Activated CD8-positive, alpha-beta memory T cell treated with anti-CD3 and anti-CD28 coated beads, Interleukin-2, amount 50 U/mL, for 24 hours (primary cell): ENCODE results near the gene ZNF83.
A peak's percentile ranks its signal among the peaks of the same experiment; 100 is the strongest.
"Not testable (repeated sequence)": the region's sequence is repeated elsewhere in the genome, so short reads cannot be mapped to it uniquely, and the experiment has no call there.

Experiments used
- DNase-seq: peaks from one replicate; pipeline ENCODE4 v3.0.0-alpha.2; 2020; ENCODE audit errors: extremely low read depth

Gene ZNF83

DNA sequence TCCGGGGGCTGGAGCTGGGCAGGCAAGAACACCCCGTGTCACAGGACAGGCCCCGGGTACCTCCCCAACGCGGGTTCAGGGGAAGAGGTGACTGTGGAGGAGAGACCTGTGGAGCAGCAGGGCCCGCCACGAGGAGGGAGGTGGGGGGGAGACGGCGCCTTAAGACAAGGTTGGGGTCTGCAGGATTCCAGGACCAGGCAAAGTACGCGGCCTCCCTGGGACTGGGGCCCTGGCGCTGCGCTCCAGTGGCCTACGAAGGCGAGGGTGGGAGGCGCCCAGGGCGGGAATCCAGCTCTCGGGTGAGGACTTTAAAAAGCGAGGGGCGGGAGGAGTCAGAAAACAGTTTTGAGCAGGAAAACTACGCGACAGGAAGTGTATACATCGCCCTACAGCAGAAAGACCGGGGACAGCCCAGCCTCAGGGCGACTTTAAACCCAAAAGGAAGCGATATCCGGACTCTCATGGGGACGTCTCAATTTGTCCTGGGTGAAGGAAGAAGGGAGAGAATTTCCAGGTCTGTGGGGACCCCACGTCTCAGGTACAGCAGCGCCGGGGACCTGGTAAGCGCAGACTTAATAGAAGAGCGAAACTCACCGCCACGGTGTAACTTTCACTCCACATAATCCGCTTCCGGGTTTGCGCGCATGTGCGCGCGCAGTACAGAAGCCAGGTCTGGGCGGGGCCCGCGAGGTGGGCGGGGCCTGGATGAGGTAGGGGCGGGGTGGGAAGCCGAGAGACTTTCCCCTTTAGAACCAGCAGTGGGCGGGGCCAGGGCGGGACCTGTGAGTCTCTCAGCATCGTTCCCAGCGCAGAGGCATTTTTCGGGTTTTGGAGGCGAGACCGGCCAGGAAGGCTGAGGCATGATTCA is at the start of gene ZNF83:
Gene ZNF83 (minus strand): TSS at position 638 of the 868 bp plus-strand sequence.
- DNase-seq, result peak; percentile 66

- DNase-seq, result no peak
These were observed 49.5 kb upstream of the ZNF83 start for GRCh38 chr19:52687684-52688083.

- DNase-seq, result no peak
These were observed 47.7 kb upstream of the ZNF83 start for GRCh38 chr19:52685811-52686210.

GRCh38 chr19:52681216-52681615 is 43.1 kb upstream of the ZNF83 start:
- not testable (repeated sequence) for DNase-seq

GRCh38 chr19:52679598-52679997 is 41.4 kb upstream of the ZNF83 start:
- DNase-seq, result no peak

DNA sequence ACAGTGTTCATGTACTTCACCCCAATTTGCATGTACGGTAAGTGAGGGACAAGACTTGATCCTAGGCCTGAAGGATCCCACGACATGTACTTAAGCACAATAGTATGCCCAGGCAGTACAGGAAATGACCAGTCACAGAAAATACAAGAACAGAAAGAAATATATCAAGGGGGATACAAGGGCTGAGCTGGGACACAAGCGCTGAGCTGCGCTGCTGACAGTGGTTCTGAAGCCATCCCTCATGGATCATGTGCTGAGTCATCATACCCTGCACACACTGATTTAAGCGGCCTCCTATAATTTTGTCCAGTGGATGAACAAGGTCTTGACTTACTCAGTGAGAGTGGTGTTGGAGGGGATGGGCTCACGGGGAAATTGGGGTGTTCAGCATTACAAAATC is 37.1 kb upstream of the ZNF83 start:
- DNase-seq, result not testable (repeated sequence)

GRCh38 chr19:52673014-52673413 is 34.9 kb upstream of the ZNF83 start:
- DNase-seq, result no peak

DNA sequence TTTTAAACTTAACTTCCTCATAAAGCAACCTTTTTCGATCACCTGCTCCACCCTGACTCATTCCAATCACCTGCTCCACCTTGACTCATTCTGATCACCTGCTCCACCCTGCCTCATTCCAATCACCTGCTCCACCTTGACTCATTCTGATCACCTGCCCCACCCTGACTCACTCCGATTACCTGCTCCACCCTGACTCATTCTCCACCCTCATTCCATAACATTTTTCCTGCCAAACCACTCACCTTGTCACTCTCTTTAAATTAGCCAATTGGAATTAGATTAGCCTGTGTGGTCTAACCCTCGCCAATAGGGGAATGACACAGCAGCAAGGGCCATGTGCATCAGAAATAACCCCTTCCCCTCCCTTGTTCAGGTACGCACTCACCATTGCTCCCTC is 31.9 kb upstream of the ZNF83 start:
- DNase-seq, result no peak

GRCh38 chr19:52669586-52669985 is 31.4 kb upstream of the ZNF83 start:
- no peak for DNase-seq

DNA sequence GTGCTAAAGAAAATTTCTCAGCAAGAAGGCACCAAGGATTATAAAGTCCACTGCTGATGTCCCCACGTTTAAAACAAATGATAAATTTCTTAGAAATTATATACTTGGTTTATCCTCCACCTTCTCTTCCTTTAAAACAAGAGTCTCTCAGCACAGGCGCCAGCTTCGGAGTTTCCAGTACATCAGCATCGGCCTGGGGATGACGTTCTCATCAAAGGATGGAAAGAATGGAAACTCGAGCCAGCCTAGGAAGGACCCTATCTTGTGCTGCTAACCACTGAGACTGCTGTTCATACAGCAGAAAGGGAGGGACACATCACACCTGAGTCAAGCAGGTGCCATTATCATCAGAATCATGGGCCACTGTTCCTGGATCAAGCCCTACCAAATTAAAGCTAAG is 29.8 kb upstream of the ZNF83 start:
- no peak for DNase-seq

- no peak for DNase-seq
These were observed 28.4 kb upstream of the ZNF83 start for GRCh38 chr19:52666506-52666905.

DNA sequence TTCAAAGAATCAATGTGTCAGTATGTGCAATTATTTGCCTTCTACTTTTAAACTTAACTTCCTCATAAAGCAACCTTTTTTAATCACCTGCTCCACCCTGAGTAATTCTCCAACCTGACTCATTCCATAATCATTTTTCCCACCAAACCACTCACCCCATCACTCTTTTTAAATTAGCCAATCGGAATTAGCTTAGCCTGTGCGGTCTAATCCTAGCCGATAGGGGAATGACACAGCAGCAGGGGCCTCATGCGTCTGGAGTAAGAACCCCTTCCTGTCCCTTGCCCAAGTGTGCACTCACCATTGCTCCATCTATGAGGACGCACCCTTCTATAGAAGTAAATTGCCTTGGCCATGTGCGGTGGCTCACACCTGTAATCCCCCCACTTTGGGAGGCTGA is 27.4 kb upstream of the ZNF83 start:
- no peak for DNase-seq

DNA sequence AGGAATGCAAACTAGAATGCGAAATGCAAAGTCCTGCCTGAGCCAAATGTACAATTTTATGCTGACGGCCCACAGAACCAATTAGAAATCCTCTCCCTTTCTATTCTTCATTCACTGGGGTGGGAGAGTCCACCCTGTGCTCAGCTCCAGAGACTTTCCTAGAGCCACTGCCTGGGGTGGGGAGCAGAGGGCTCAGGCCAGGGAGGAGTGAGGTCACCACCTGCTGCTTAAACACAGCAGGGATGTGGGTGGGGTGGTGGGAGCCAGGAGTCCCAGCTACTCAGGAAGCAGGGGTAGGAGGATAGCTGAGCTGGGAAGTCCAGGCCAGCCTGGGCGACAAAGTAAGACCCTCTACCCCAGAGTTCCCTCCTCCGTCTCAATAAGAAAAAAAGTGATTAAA is 26.9 kb upstream of the ZNF83 start:
- no peak for DNase-seq

GRCh38 chr19:52664461-52664860 is 26.3 kb upstream of the ZNF83 start:
- no peak for DNase-seq

- no peak for DNase-seq
These were observed 24.5 kb upstream of the ZNF83 start for GRCh38 chr19:52662631-52663030.

- no peak for DNase-seq
These were observed 22.8 kb upstream of the ZNF83 start for GRCh38 chr19:52660981-52661380.

- no peak for DNase-seq
These were observed 20.9 kb upstream of the ZNF83 start for GRCh38 chr19:52659013-52659412.

GRCh38 chr19:52658595-52658994 is 20.4 kb upstream of the ZNF83 start:
- DNase-seq, result no peak

- no peak for DNase-seq
These were observed 15.0 kb upstream of the ZNF83 start for GRCh38 chr19:52653161-52653560.

DNA sequence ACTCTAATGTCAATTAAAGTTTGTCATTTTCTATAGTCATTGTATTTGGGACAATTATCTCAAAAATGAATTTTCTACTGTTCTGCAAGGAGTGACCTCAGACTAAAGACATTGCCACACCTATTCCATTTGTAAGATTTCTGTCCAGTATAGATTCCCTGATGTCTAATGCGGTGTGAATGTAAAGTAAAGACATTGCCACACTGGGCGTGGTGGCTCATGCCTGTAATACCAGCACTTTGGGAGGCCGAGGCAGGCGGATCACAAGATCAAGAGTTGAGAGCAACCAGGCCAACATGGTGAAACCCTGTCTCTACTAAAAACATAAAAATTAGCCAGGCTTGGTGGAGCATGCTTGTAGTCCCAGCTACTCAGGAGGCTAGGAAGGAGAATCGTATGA is 13.8 kb upstream of the ZNF83 start:
- DNase-seq, result no peak

DNA sequence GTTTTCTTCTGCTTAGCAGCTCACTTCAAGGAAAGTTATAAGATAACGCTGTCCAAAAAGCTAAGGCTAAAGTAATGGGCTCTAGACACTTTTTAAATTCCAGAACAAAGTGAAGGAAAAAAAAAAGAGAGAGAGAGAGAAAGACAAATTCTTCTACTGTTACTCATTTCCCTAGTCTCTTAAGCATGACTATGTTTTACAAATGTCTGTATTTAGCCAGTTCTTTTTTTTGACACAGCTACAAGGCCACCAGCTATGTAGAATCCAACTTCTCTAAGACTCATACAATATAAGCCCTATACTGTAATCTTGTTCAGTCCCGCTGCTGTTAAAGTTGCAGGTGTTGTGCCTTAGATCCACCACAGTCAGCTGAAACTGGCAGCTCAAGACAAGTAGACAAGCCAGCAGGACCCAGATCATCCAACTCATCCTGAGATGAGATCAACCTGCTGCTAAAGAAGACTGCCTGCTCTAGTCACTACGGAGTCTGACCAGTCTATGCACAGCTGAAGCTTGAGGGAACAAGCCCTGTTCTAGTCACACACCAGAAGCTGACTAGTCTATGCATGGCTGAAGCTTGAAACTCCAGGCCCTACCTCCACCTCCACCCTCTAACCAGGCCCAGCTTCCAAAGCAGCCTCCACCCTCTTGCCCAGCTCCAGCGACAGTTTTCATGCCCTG is 10.3 kb upstream of the ZNF83 start:
- no peak for DNase-seq

DNA sequence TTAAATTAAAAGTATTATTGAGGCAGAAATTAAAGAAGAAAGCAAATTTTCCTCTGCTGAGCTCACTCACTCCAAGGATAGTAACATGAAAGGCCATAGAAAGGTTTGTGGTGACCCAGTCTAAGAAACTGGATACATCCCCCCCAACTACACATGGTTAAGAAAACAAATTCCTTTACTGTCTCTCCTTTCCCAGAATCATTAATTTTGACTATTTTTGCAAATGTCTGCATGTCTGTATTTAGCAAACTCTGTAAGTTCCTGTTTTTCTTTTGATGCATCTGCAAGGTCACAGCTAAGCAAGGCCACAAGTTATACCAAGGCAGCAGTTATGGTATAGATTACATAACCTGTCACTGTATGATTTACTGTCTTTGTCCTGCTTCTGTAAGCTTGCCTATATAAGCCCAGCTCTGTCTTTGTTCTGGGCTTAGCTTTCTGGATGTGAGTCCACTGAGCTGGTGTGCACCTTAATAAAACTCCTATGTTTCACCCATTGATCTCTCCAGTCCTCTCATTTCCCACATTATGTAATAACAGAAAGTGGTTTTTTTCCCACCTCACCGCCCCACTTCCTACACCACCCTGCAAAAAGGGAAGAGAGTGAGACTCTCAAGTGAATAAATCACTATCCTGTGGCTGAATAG is 8.5 kb upstream of the ZNF83 start:
- no peak for DNase-seq

DNA sequence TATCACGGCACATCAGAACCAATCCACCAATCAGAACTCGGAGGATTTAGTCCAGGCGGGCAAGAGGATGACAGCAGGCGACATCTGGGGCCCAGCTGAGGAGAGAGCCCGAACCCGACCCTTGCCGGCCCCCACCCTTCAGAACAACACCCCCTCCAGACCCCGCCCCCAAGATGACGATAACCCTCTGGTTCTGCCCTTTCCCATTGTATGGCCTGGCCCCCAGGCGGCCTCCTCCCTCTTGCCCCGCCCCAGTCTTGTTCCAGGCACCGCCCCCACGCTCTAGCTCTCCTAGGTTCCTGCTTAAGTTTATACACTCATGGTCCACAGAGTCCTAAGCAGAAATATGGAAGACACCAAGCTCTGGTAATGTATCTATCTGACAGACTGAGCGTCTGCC is 2.8 kb upstream of the ZNF83 start:
- no peak for DNase-seq
